Thyroid gland (tissue), 4 donors: ENCODE data around the gene PAQR5.

ENCODE experiments used
- POLR2A ChIP-seq, 2 donors: fragments of 450-650 bp; IDR thresholded peaks; one replicate each; pipeline ENCODE4 v1.6.1; 2017; ENCODE audit warnings: antibody characterized with exemption in 2 of 2, mild to moderate bottlenecking in 2 of 2, moderate library complexity in 1 of 2
- TF ChIP-seq, protein P1 (sequence below), 6 experiments: fragments of 200-600 bp in 3 of 6; fragments of 450-650 bp in 3 of 6; sonication (generic) in 3 of 6; IDR thresholded peaks; one replicate each; pipeline ENCODE4 v1.5.1; 2016 to 2019; ENCODE audit warnings: antibody characterized with exemption in 6 of 6, mild to moderate bottlenecking in 2 of 6, inconsistent platforms in 1 of 6, moderate library complexity in 1 of 6

DNA sequence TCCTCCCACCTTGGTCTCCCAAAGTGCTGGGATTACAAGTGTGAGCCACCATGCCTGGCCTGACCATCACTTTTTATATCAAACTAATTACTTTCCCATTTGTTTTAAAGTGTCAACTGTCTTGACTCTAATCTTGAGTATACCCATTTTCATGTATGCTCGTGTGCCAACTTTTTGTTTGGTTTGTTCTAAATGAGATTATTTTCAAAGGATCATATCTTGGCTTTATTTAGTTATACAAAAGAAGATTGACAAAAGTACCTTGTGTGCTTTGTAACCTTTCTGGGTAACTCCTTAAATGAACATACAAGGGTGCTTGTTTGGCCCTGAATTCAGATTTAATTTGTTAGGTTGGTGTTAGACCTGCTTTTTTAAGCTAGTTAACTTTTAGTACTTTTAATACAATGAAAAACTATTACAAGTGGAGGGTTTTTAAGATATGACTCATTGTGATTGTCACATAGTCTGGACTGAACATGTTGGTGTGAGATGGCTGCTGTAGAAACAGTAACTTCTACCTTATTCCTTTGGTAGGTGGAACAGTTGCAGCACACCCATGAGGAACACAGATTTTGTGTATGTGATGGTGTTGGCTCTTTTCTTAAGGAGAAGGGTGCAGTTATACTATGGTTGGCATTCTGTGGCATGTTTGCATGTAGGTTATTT is 126.2 kb downstream of the PAQR5 start:
- TF ChIP-seq, protein P1, sequence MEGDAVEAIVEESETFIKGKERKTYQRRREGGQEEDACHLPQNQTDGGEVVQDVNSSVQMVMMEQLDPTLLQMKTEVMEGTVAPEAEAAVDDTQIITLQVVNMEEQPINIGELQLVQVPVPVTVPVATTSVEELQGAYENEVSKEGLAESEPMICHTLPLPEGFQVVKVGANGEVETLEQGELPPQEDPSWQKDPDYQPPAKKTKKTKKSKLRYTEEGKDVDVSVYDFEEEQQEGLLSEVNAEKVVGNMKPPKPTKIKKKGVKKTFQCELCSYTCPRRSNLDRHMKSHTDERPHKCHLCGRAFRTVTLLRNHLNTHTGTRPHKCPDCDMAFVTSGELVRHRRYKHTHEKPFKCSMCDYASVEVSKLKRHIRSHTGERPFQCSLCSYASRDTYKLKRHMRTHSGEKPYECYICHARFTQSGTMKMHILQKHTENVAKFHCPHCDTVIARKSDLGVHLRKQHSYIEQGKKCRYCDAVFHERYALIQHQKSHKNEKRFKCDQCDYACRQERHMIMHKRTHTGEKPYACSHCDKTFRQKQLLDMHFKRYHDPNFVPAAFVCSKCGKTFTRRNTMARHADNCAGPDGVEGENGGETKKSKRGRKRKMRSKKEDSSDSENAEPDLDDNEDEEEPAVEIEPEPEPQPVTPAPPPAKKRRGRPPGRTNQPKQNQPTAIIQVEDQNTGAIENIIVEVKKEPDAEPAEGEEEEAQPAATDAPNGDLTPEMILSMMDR (IDR thresholded peaks at IDR 0.05): no peak
- TF ChIP-seq POLR2A (IDR thresholded peaks at IDR 0.05): no peak
